Neural cell (in vitro differentiated cells): Measurements from ENCODE around the gene RPS6KA2. TPM values are rescaled to one million over a fixed set of nuclear protein-coding genes. Genes with fewer than 3 reads are reported as not detected.

Experiments used
- H2AFZ ChIP-seq: fragments of 200-600, 300-800 bp; sonication (generic), shearing (Covaris generic); 2 replicates; pipeline ENCODE4 v1.6.0; 2014; ENCODE audit warnings: low read depth, mild to moderate bottlenecking, antibody characterized with exemption, low read length, moderate library complexity
- H3F3A ChIP-seq: fragments of 200-600 bp; shearing (Covaris generic); 2 replicates; pipeline ENCODE4 v1.6.1; 2016; ENCODE audit warnings: mild to moderate bottlenecking, moderate library complexity, mixed read lengths, antibody characterized with exemption, low read length; ENCODE audit not compliant: insufficient read depth, poor library complexity, severe bottlenecking
- H3K27ac ChIP-seq: fragments of 200-600, 300-800 bp; sonication (generic), shearing (Covaris generic); 2 replicates; pipeline ENCODE4 v1.5.1; 2014; ENCODE audit warnings: mild to moderate bottlenecking, low read length, moderate library complexity
- H3K27me3 ChIP-seq: fragments of 300-800, 200-600 bp; sonication (generic), shearing (Covaris generic); 2 replicates; pipeline ENCODE4 v1.6.0; 2014; ENCODE audit warnings: mild to moderate bottlenecking, low read depth, low read length, moderate library complexity; ENCODE audit not compliant: insufficient read depth
- H3K36me3 ChIP-seq: fragments of 300-800, 200-600 bp; sonication (generic), shearing (Covaris generic); 2 replicates; pipeline ENCODE4 v1.5.1; 2014; ENCODE audit warnings: mild to moderate bottlenecking, antibody characterized with exemption, low read length, moderate library complexity; ENCODE audit not compliant: insufficient read depth
- H3K4me2 ChIP-seq: fragments of 300-800, 200-600 bp; sonication (generic), shearing (Covaris generic); 2 replicates; pipeline ENCODE4 v1.6.0; 2014; ENCODE audit warnings: mild to moderate bottlenecking, low read length
- H3K4me3 ChIP-seq: fragments of 300-800, 200-600 bp; sonication (generic), shearing (Covaris generic); 2 replicates; pipeline ENCODE4 v1.5.1; 2014; ENCODE audit warnings: mild to moderate bottlenecking, low read length, moderate library complexity
- H3K79me2 ChIP-seq: fragments of 200-600 bp; shearing (Covaris generic); replicated peaks from 2 replicates; pipeline ENCODE4 v1.6.0; 2014; ENCODE audit warnings: mild to moderate bottlenecking, low read length, moderate library complexity; ENCODE audit not compliant: insufficient read depth
- H3K9ac ChIP-seq: fragments of 300-800, 200-600 bp; sonication (generic), shearing (Covaris generic); 2 replicates; pipeline ENCODE4 v1.6.1; 2016; ENCODE audit warnings: mild to moderate bottlenecking, low read length, mixed read lengths
- H3K9me2 ChIP-seq: fragments of 200-600 bp; shearing (Covaris generic); 2 replicates; pipeline ENCODE4 v1.6.1; 2016; ENCODE audit warnings: mild to moderate bottlenecking, low read length, mixed read lengths; ENCODE audit not compliant: insufficient read depth
- H3K9me3 ChIP-seq: fragments of 200-600, 300-800 bp; sonication (generic), shearing (Covaris generic); 2 replicates; pipeline ENCODE4 v1.6.1; 2016; ENCODE audit warnings: mild to moderate bottlenecking, mixed run types, low read length, moderate library complexity, mixed read lengths
- H4K20me1 ChIP-seq: fragments of 200-600 bp; shearing (Covaris generic); 2 replicates; pipeline ENCODE4 v1.6.1; 2016; ENCODE audit warnings: mild to moderate bottlenecking, mixed run types; ENCODE audit not compliant: insufficient read depth
- CTCF ChIP-seq: fragments of 450-650 bp; IDR thresholded peaks from 2 replicates; pipeline ENCODE4 v1.5.1; 2014; ENCODE audit warnings: antibody characterized with exemption, mild to moderate bottlenecking, moderate library complexity; ENCODE audit not compliant: poor library complexity, severe bottlenecking
- EP300 ChIP-seq: fragments of 450-650 bp; conservative IDR thresholded peaks from 2 replicates; pipeline ENCODE4 v1.6.1; 2014; ENCODE audit warnings: antibody characterized with exemption, mild to moderate bottlenecking, moderate library complexity; ENCODE audit not compliant: poor library complexity, severe bottlenecking
- EZH2 ChIP-seq: fragments of 200-600, 300-800 bp; shearing (Covaris generic), sonication (generic); IDR thresholded peaks from 2 replicates; pipeline ENCODE4 v1.6.1; 2014; ENCODE audit warnings: antibody characterized with exemption, low read length, borderline replicate concordance, mild to moderate bottlenecking; ENCODE audit not compliant: insufficient read depth, poor library complexity, severe bottlenecking
- MXI1 ChIP-seq: fragments of 450-650 bp; conservative IDR thresholded peaks from 2 replicates; pipeline ENCODE4 v1.6.1; 2014; ENCODE audit warnings: antibody characterized with exemption, mild to moderate bottlenecking; ENCODE audit not compliant: poor library complexity, severe bottlenecking
- POLR2AphosphoS5 ChIP-seq: IDR thresholded peaks from 2 replicates; pipeline ENCODE4 v1.6.1; 2012
- RAD21 ChIP-seq: fragments of 450-650 bp; conservative IDR thresholded peaks from 2 replicates; pipeline ENCODE4 v1.6.1; 2014; ENCODE audit warnings: antibody characterized with exemption, mild to moderate bottlenecking, moderate library complexity
- REST ChIP-seq: IDR thresholded peaks from 2 replicates; pipeline ENCODE4 v1.6.1; 2012; ENCODE audit warnings: borderline replicate concordance
- SMC3 ChIP-seq: fragments of 450-650 bp; conservative IDR thresholded peaks from 2 replicates; pipeline ENCODE4 v1.6.1; 2014; ENCODE audit warnings: antibody characterized with exemption, mild to moderate bottlenecking, moderate library complexity; ENCODE audit not compliant: poor library complexity
- TAF1 ChIP-seq: IDR thresholded peaks from 2 replicates; pipeline ENCODE4 v1.6.1; 2012; ENCODE audit warnings: low read depth
- polyA plus RNA-seq: library from polyadenylated mRNA; depleted of rRNA; stranded (reverse); fragments of >200 nt; gene quantifications from 2 replicates; pipeline ENCODE4 v1.2.3, GENCODE V29; 2014

RPS6KA2 gene
- polyA plus RNA-seq, 1 donor from 2014 or later, result 34.3 TPM

DNA sequence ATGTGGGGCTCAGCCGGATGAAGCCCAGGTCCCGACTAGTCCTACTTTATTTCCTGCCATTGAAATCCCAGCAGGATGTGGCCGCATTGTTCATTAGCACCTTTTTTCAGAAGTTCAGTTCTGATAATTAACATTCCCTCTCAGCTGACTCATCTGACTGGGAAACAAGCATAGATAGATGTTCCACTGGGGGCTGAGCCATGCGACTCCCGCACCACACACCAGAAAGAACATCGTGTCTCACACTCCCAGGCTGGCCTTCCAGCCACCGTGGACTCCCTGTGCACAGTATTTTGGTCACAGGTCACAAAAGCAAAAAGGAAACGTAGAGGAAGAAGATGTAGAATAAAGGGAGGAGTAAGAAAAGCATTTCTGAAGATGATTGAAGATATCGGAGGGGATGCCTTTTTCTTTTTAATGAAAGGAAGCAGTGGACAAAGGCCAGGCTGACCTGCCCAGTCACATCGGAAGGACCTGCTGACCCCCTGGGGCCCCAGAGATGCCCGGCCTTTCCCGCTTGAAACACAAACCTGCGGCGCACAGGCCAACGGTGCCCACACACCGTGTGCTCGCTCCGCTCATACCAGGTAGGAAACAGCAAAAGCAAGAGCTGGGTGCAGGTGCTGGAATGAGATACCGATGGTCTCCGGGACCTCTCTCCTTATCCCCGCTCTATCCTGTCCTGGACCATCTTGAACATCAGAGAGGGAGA is 11.8 kb downstream of the RPS6KA2 start:
- no peak overlapping the region for H3K4me3 ChIP-seq
- no peaks in the 10 kb centered on the region for H3F3A ChIP-seq
- peaks cover 12% of the 10 kb centered on the region for H3K36me3 ChIP-seq
- H3K9ac ChIP-seq, result no peak overlapping the region
- no peaks in the 10 kb centered on the region for H4K20me1 ChIP-seq
- H3K79me2 ChIP-seq, result peaks cover 51% of the 10 kb centered on the region
- H3K4me2 ChIP-seq, result no peak overlapping the region
- no peaks in the 10 kb centered on the region for H3K9me2 ChIP-seq
- H3K27ac ChIP-seq, result no peak overlapping the region
- H2AFZ ChIP-seq, result no peak overlapping the region
- H3K9me3 ChIP-seq, result no peaks in the 10 kb centered on the region
- no peak for TF ChIP-seq MXI1
- TF ChIP-seq TAF1, result no peak
- TF ChIP-seq REST, result no peak
- no peak for TF ChIP-seq EZH2
- TF ChIP-seq SMC3, result no peak
- TF ChIP-seq POLR2AphosphoS5, result no peak
- TF ChIP-seq EP300, result no peak
- TF ChIP-seq CTCF, result no peak
- no peak for TF ChIP-seq RAD21
- H3K27me3 ChIP-seq, result no peaks in the 10 kb centered on the region

GRCh38 chr6:166614589-166614988 is 12.5 kb downstream of the RPS6KA2 start:
- peaks cover 44% of the 10 kb centered on the region for H3K79me2 ChIP-seq
- no peaks in the 10 kb centered on the region for H3F3A ChIP-seq
- H3K36me3 ChIP-seq, result peaks cover 12% of the 10 kb centered on the region
- H3K27me3 ChIP-seq, result no peaks in the 10 kb centered on the region
- H4K20me1 ChIP-seq, result no peaks in the 10 kb centered on the region
- no peak overlapping the region for H3K4me2 ChIP-seq
- TF ChIP-seq POLR2AphosphoS5, result no peak
- TF ChIP-seq EZH2, result no peak
- TF ChIP-seq MXI1, result no peak
- TF ChIP-seq RAD21, result no peak
- TF ChIP-seq TAF1, result no peak
- TF ChIP-seq CTCF, result no peak
- no peak for TF ChIP-seq SMC3
- no peak for TF ChIP-seq EP300
- H3K9me2 ChIP-seq, result no peaks in the 10 kb centered on the region
- H2AFZ ChIP-seq, result no peak overlapping the region
- no peak overlapping the region for H3K27ac ChIP-seq
- H3K9me3 ChIP-seq, result no peaks in the 10 kb centered on the region
- no peak overlapping the region for H3K4me3 ChIP-seq
- H3K9ac ChIP-seq, result no peak overlapping the region
